GM23338 (cell line): ENCODE data around the gene PFKFB2. TPM values are rescaled to one million over a fixed set of nuclear protein-coding genes. Genes with fewer than 3 reads are reported as not detected.

Source experiments
- ATAC-seq: fragments of 200-7000 bp; cut with Tn5 transposase; 3 replicates; pipeline ENCODE4 v1.9.1; 2020
- DNase-seq: peaks from one replicate; pipeline ENCODE4 v3.0.0-alpha.2; 2015; ENCODE audit warnings: low spot score
- H2AFZ ChIP-seq: fragments of 200-600 bp; sonication (generic); 2 replicates; pipeline ENCODE4 v1.8.0; 2016; ENCODE audit warnings: antibody characterized with exemption, mild to moderate bottlenecking, moderate library complexity
- H3F3A ChIP-seq: fragments of 200-600 bp; sonication (generic); replicated peaks from 2 replicates; pipeline ENCODE4 v1.8.0; 2017; ENCODE audit warnings: antibody characterized with exemption, mixed run types, low read depth
- H3K27ac ChIP-seq: fragments of 200-600 bp; sonication (generic); 2 replicates; pipeline ENCODE4 v1.6.1; 2016; ENCODE audit warnings: low read depth
- H3K27me3 ChIP-seq: fragments of 200-600 bp; sonication (generic); 2 replicates; pipeline ENCODE4 v1.8.0; 2016; ENCODE audit warnings: mild to moderate bottlenecking, mixed run types, moderate library complexity; ENCODE audit not compliant: insufficient read depth
- H3K36me3 ChIP-seq: fragments of 200-600 bp; sonication (generic); 2 replicates; pipeline ENCODE4 v1.8.0; 2016; ENCODE audit warnings: mild to moderate bottlenecking; ENCODE audit not compliant: insufficient read depth
- H3K4me1 ChIP-seq: fragments of 200-600 bp; sonication (generic); 2 replicates; pipeline ENCODE4 v1.8.0; 2016; ENCODE audit warnings: mild to moderate bottlenecking, moderate library complexity; ENCODE audit not compliant: insufficient read depth
- H3K4me2 ChIP-seq: fragments of 200-600 bp; sonication (generic); 2 replicates; pipeline ENCODE4 v1.7.1; 2017; ENCODE audit warnings: mixed run types
- H3K4me3 ChIP-seq: fragments of 200-600 bp; sonication (generic); 2 replicates; pipeline ENCODE4 v1.6.1; 2016; ENCODE audit warnings: mixed run types
- H3K79me2 ChIP-seq: fragments of 200-600 bp; sonication (generic); replicated peaks from 2 replicates; pipeline ENCODE4 v1.8.0; 2017; ENCODE audit warnings: mild to moderate bottlenecking; ENCODE audit not compliant: insufficient read depth
- H3K9me2 ChIP-seq: fragments of 200-600 bp; sonication (generic); 2 replicates; pipeline ENCODE4 v1.8.0; 2017; ENCODE audit not compliant: insufficient read depth
- H4K20me1 ChIP-seq: fragments of 200-600 bp; sonication (generic); replicated peaks from 2 replicates; pipeline ENCODE4 v1.8.0; 2017; ENCODE audit warnings: mild to moderate bottlenecking; ENCODE audit not compliant: insufficient read depth
- H3K27ac Mint-ChIP-seq: 2 replicates; pipeline ENCODE4 v1.8.0; 2020; ENCODE audit warnings: inconsistent platforms, mild to moderate bottlenecking, moderate library complexity, mixed read lengths
- H3K27me3 Mint-ChIP-seq: 3 replicates; pipeline ENCODE4 v1.8.0; 2022; ENCODE audit warnings: low read depth, mild to moderate bottlenecking, moderate library complexity, mixed read lengths, inconsistent platforms; ENCODE audit not compliant: insufficient read depth, poor library complexity
- H3K36me3 Mint-ChIP-seq: 3 replicates; pipeline ENCODE4 v1.8.0; 2021; ENCODE audit warnings: low read depth, mild to moderate bottlenecking, inconsistent platforms, moderate library complexity, mixed read lengths
- H3K4me1 Mint-ChIP-seq: 3 replicates; pipeline ENCODE4 v1.8.0; 2020; ENCODE audit warnings: mild to moderate bottlenecking, inconsistent platforms, mixed read lengths
- H3K4me3 Mint-ChIP-seq: 3 replicates; pipeline ENCODE4 v1.8.0; 2021; ENCODE audit warnings: moderate library complexity, mild to moderate bottlenecking, inconsistent platforms, mixed read lengths
- H3K9me3 Mint-ChIP-seq: 3 replicates; pipeline ENCODE4 v1.8.0; 2020; ENCODE audit warnings: moderate library complexity, mild to moderate bottlenecking, inconsistent platforms, mixed read lengths
- CREB1 ChIP-seq: fragments of 250-450 bp; sonication (Bioruptor Pico); IDR thresholded peaks from 2 replicates; pipeline ENCODE4 v1.5.0; 2020; ENCODE audit warnings: low read depth, mild to moderate bottlenecking, moderate library complexity
- CTCF ChIP-seq, 2 experiments: fragments of 200-600 bp in 1 of 2; sonication (generic) in 1 of 2; conservative IDR thresholded peaks; 2 replicates each; pipeline versions ENCODE4 v1.5.1 to v1.6.1; 2016 to 2017; ENCODE audit warnings: antibody characterized with exemption in 2 of 2, low read depth in 2 of 2, mild to moderate bottlenecking in 2 of 2, moderate library complexity in 1 of 2
- ETS1 ChIP-seq: IDR thresholded peaks from 2 replicates; pipeline ENCODE4 v1.6.1; 2016; ENCODE audit warnings: antibody characterized with exemption
- EZH2 ChIP-seq: fragments of 200-600 bp; sonication (generic); IDR thresholded peaks from one replicate; pipeline ENCODE4 v1.8.0; 2017; ENCODE audit warnings: antibody characterized with exemption, mild to moderate bottlenecking, low read depth; ENCODE audit not compliant: unreplicated experiment
- EZH2phosphoT487 ChIP-seq: fragments of 200-600 bp; sonication (generic); IDR thresholded peaks from one replicate; pipeline ENCODE4 v1.8.1; 2018; ENCODE audit warnings: antibody characterized with exemption; ENCODE audit not compliant: unreplicated experiment
- JUNB ChIP-seq: IDR thresholded peaks from one replicate; pipeline ENCODE4 v1.6.1; 2016; ENCODE audit warnings: antibody characterized with exemption; ENCODE audit not compliant: unreplicated experiment
- NANOG ChIP-seq: IDR thresholded peaks from 2 replicates; pipeline ENCODE4 v1.6.1; 2016; ENCODE audit warnings: antibody characterized with exemption, borderline replicate concordance
- POLR2AphosphoS5 ChIP-seq: IDR thresholded peaks from 2 replicates; pipeline ENCODE4 v1.6.1; 2016; ENCODE audit warnings: antibody characterized with exemption, low read depth
- REST ChIP-seq: IDR thresholded peaks from one replicate; pipeline ENCODE4 v1.6.1; 2018; ENCODE audit warnings: antibody characterized with exemption; ENCODE audit not compliant: unreplicated experiment
- STAT1 ChIP-seq: IDR thresholded peaks from one replicate; pipeline ENCODE4 v1.6.1; 2016; ENCODE audit warnings: antibody characterized with exemption; ENCODE audit not compliant: unreplicated experiment
- ZNF114 ChIP-seq: fragments of 250-450 bp; sonication (Bioruptor Pico); IDR thresholded peaks from 2 replicates; pipeline ENCODE4 v1.5.0; 2020; ENCODE audit warnings: mild to moderate bottlenecking, moderate library complexity
- ZNF331 ChIP-seq: fragments of 250-450 bp; sonication (Bioruptor Pico); IDR thresholded peaks from 2 replicates; pipeline ENCODE4 v1.5.0; 2020; ENCODE audit warnings: low read depth, mild to moderate bottlenecking, moderate library complexity
- ZNF462 ChIP-seq: fragments of 250-450 bp; sonication (Bioruptor Pico); IDR thresholded peaks from 2 replicates; pipeline ENCODE4 v1.5.0; 2020; ENCODE audit warnings: mild to moderate bottlenecking, moderate library complexity
- polyA plus RNA-seq: library from polyadenylated mRNA; unstranded; fragments of >200 nt; fragmentation: Nextera tagmentation; extraction: Ambion mirVana; gene quantifications from 2 replicates; pipeline ENCODE4 v1.2.1, GENCODE V29; 2016
- total RNA-seq: library from RNA; depleted of rRNA; stranded (reverse); fragments of >200 nt; shearing (Covaris generic); gene quantifications from 2 replicates; pipeline ENCODE4 v1.2.3, GENCODE V29; 2014

PFKFB2 gene
- total and polyA plus RNA-seq, 2 experiments from 2014 or later, result 4.9 to 14.8 TPM

GRCh38 chr1:207022996-207023679, 29.9 kb upstream of the PFKFB2 start:
- H3K27ac Mint-ChIP-seq, result no peak overlapping the region
- DNase-seq (no peak), ATAC-seq (no peak)
- Histone ChIP-seq H4K20me1 (no peaks in the 10 kb centered on the region), H3K79me2 (no peaks in the 10 kb centered on the region), H3K27ac (no peak overlapping the region), H3F3A (0 out of 2 replicates have a peak, but pooled peaks cover 3% of the 10 kb centered on the region), H3K4me1 (peaks cover 12% of the 10 kb centered on the region), H2AFZ (no peak overlapping the region), H3K4me2 (no peak overlapping the region), H3K36me3 (no peaks in the 10 kb centered on the region), H3K4me3 (no peak overlapping the region), H3K27me3 (no peaks in the 10 kb centered on the region), H3K9me2 (no peaks in the 10 kb centered on the region)
- H3K4me1 Mint-ChIP-seq, result peaks cover 28% of the 10 kb centered on the region
- TF ChIP-seq REST (no peak), EZH2 (no peak), ETS1 (no peak), NANOG (no peak), JUNB (no peak), ZNF114 (CRISPR knock-in tag) (no peak), POLR2AphosphoS5 (no peak), ZNF462 (CRISPR knock-in tag) (no peak), ZNF331 (CRISPR knock-in tag) (no peak), CREB1 (CRISPR knock-in tag) (no peak), EZH2phosphoT487 (no peak), CTCF (conservative IDR thresholded peaks at IDR 0.05; ENCODE audit: low read depth in 2 of 2) (no peak), STAT1 (no peak)
- no peaks in the 10 kb centered on the region; the same call in 2 of the 3 replicates for H3K36me3 Mint-ChIP-seq
- H3K27me3 Mint-ChIP-seq, result peaks cover 5% of the 10 kb centered on the region
- H3K9me3 Mint-ChIP-seq, result no peaks in the 10 kb centered on the region
- H3K4me3 Mint-ChIP-seq, result no peak overlapping the region
